Keratinocyte (primary cell): ENCODE measurements around the gene MGME1.

ENCODE experiments used
- EZH2 ChIP-seq: IDR thresholded peaks from one replicate; pipeline ENCODE4 v1.6.1; 2012; ENCODE audit warnings: inconsistent platforms, mild to moderate bottlenecking, low read length, moderate library complexity
- TF ChIP-seq, protein P1 (sequence below), 3 experiments: IDR thresholded peaks in 1 of 3; conservative IDR thresholded peaks in 1 of 3; optimal IDR thresholded peaks in 1 of 3; 2 replicates in 2 of 3; 3 replicates in 1 of 3; pipeline versions ENCODE3 to v1.5.1; 2011; ENCODE audit warnings: low read length in 3 of 3, mild to moderate bottlenecking in 3 of 3, moderate library complexity in 2 of 3, control low read depth in 1 of 3, inconsistent platforms in 1 of 3; ENCODE audit not compliant: insufficient read depth in 2 of 3; ENCODE audit errors: extremely low read depth in 1 of 3

DNA sequence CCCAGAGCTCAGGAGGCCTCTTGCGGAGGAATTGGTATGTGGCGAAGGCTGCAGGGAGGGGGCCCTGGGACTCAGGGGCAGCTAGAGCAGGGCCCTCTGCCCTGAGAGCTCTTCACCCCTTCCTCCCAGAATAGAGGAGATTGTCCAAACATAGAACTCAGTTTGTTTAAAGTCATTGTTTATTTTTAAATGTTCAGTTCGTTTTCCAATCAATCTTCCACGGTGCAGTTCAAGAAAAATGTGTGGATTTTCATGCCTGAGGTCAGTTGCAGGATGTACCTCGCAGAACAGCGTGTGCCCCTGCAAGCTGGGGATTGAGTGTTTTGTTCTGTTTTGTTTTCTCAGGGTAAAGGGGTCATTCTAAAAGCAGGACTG lies 37.2 kb downstream of the MGME1 start:
- TF ChIP-seq, protein P1, sequence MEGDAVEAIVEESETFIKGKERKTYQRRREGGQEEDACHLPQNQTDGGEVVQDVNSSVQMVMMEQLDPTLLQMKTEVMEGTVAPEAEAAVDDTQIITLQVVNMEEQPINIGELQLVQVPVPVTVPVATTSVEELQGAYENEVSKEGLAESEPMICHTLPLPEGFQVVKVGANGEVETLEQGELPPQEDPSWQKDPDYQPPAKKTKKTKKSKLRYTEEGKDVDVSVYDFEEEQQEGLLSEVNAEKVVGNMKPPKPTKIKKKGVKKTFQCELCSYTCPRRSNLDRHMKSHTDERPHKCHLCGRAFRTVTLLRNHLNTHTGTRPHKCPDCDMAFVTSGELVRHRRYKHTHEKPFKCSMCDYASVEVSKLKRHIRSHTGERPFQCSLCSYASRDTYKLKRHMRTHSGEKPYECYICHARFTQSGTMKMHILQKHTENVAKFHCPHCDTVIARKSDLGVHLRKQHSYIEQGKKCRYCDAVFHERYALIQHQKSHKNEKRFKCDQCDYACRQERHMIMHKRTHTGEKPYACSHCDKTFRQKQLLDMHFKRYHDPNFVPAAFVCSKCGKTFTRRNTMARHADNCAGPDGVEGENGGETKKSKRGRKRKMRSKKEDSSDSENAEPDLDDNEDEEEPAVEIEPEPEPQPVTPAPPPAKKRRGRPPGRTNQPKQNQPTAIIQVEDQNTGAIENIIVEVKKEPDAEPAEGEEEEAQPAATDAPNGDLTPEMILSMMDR (optimal IDR thresholded peaks at IDR 0.05 in 1 of 3, IDR thresholded peaks at IDR 0.05 in 1 of 3, conservative IDR thresholded peaks at IDR 0.05 in 1 of 3; ENCODE audit: extremely low read depth in 1 of 3, insufficient read depth in 2 of 3, low read length in 3 of 3), result no peak
- TF ChIP-seq EZH2, result no peak
